Hematopoietic multipotent progenitor cell treated with erythropoietin and hydrocortisone succinate and interleukin-3 and kit ligand, for 4 days (in vitro differentiated cells): ENCODE measurements around the gene RGPD8.

Experiments used
- DNase-seq: peaks from one replicate; pipeline ENCODE4 v3.0.0-alpha.2; 2015

Gene RGPD8

DNA sequence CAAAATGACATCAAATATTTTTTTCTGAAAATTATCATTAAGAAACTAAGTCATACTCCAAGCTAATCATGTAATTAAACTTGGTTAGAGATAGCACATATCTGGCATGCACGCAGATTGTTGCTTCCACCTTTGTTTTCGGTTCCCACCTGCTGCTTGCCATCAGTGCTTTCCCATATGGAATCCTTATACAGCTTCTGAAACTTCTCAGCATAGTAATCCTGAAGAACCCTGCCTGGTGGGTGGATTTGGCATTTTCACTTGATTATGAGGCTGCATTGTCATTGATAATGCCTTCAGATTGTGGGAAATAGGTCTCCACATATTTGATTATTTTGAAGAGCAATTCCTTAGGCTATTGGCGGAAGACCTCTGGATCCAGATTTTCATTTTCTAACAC lies 110.5 kb downstream of the RGPD8 start:
- no peak for DNase-seq

DNA sequence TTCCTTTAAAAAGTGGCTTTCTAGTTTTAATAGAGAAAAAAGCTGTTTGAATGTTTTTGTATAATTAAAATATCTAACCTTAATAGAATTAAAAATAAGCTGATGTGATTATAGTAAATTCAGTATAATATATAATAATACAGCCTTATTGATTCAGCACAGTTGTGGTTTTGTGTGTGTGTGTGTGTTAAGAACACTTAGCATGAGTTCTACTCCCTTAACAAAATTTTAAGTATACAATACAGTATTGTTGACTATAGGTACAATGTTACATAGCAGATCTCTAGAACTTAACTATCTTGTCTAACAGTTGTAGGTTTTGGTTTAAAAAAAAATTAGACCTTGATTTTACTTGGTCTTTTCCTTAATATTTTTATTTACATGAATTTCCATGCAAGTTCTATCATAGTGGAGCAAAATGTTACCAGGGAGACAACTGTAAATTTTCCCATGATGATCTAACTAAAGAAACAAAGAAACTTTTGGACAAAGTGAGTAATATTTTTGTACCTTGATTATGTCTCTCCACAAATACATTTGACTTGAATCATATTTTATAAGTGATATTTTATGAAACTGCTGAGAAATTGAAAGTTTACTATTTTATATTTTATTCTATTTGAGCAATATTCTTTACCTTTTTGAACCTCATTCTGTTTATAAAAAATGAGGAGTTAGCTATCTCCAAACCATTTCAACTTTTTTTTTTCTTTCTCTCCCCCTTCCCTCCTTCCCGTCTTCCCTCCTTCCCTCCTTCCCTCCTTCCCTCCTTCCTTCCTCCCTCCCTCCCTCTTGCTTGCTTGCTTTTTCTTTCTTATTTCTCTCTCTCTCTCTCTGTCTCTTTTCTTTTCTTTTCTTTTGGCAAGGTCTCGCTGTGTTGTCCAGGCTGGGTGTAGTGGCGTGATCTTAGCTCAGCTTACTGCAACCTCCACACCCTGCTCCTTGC lies 111.8 kb downstream of the RGPD8 start:
- no peak for DNase-seq
